HuH-7 (cell line): ENCODE measurements around the gene CMTM5.

Source experiments
- DNase-seq: peaks from one replicate; pipeline ENCODE4 v3.0.0; 2011; ENCODE audit warnings: low spot score

CMTM5 gene, protein sequence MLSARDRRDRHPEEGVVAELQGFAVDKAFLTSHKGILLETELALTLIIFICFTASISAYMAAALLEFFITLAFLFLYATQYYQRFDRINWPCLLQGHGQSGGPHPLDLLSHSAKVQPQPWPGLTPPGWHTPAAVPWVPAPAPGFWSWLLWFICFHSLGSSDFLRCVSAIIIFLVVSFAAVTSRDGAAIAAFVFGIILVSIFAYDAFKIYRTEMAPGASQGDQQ

DNA sequence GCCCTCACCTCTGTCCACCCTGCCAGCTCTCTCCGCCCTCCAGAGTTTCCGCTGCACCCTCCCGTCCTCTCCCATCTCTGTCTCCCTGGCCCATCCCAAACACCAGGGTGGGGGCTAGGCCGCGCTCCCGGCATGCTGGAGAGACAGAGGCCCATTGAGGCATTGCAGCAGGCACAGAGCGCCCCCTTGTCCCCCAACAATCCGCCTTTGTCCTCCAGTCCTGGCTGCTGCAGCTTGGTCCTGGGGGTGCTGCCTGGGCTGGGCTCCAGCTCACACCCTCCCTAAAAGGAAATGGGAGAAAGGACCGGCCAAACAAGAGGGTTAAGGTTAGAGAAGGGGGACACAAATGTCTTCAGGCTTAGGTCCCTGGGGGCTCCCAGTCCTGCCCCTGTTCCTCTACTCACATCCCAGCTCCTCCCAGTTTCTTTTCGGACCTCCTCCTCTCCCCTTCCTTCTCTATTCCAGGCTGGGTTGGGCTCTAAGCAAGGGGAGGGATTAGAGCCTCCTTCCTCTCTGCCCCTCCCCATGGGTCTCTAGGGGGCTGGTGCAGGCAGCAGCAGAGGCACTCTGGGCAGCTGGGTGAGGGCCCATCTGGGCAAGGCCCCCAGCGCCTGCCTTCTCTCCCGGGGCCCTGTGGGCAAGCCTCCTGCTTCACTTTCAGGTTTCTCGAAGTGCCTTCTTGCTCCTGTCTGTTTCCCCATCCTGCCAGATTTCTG lies at the start of gene CMTM5:
Gene CMTM5 (plus strand): TSS at position 565 of the 716 bp plus-strand sequence. CDS start 206 bp downstream, outside the sequence.
- no peak for DNase-seq

DNA sequence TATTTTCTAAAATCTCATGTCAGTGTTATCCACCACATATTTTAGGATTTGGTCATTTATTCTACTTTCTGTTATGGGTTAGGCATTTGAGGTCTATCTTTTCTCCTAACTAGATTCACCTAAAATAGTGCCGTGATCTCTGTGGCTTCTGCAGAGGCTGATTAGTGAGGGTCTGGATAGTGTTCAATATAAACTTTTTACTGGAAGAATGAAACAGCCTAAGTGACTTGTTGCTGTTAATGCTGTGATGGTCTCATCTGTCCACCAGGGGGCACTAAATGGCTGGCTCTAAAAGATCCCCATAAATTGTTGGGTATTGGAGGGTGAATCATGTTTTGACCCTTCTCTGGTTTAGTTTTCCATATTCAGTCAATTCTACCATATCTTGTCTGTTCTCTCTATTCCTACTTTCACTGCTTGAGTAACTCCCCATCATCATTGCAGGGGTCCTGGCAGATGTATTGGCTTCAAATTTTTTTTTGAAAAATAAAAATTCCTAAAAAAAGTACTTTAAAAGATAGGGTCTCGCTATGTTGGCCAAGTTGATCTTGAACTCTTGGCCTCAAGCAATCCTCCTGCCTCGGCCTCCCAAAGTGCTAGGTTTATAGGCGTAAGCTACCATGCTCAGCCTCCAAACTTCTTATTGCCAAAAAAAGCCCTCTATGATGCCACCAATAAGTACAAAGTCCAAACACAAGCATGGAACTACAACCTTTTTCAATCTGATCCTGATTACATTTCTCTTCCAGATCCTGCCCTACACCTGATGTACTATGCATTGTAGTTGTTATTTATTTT lies 48.7 kb upstream of the CMTM5 start:
- peak; percentile 83 for DNase-seq

GRCh38 chr14:23335623-23336022 lies 41.2 kb upstream of the CMTM5 start:
- DNase-seq, result no peak

DNA sequence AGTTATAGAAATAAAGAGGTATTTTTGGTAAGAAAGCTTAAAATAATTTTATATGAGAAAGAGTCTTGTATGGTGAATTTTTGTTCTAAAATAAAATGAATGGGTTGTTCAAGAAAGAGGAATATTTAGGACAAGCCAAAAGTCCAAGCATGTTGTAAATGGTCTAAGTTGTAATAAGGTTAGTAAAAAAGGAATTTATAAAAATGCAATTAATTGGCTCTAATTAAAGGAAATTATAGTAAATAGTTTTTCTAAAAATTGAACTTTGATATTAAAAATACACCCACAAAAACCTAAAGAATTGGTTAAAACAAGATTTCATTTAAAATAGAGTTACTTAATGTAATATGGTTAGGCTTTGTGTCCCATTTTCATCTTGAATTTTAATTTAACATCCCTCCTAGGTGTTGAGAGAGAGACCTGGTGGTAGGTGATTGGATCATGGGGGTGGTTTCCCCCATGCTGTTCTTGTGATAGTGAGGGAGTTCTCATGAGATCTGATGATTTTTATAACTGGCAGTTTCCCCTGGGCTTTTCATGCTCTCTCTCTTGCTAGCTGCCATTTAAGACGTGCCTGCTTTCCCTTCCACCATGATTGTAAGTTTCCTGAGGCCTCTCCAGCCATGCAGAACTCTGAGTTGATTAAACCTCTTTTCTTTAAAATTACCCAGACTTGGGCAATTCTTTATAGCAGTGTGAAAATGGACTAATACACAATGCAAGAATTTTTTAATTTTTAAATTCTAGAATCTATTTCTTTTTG lies 37.2 kb upstream of the CMTM5 start:
- no peak for DNase-seq

DNA sequence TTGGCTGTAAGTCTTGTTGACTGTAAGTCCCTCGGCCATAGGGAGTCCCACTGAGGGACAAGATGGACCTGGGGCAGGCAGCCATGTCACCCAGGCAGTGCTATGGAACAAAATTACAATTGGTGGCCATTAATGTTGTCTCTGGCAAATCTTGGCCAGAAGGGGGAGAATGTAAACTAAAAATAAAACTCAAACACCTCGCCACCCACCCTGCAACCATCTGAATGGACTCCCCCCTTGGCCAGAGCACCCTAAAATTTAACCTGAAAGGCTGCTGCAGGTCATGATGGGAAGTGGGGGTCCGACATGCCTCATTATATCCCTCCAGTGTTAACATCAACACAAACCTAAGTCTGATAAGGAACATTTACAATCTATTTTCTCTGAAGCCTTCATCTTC lies 32.4 kb upstream of the CMTM5 start:
- DNase-seq, result no peak

DNA sequence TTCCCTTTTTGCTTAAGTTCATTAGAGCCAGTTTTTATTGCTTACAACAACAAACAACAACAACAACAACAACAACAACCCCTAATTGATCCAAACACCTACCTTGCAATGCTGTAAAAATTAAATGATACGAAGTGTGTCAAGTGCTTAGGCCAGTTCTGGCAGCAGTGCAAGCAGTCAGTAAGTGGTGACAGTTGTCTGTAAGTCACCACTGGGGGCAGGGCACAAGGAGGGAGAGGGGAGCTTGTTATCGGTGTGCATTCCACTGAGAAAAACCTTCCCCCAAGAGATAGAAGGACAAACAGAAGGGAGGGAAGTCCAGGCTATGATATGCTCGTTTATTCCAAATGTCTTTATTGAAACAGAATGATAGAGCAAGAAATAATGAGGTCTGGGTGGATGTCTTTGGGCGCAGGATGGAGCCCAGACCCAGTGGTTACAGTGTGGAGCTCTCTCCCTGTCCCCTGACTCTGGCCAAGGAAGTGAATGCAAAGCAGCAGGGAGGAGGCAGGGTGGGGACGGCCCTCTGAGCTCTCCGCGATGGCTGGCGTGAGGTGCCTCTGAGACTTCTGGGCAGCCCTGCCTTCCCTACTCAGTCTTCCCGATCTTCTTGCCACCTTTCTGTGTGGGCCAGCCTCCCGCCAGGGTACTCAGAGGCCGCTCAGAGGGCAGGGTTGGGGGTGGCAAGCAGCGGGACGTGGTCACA lies 30.7 kb upstream of the CMTM5 start:
- DNase-seq, result no peak

DNA sequence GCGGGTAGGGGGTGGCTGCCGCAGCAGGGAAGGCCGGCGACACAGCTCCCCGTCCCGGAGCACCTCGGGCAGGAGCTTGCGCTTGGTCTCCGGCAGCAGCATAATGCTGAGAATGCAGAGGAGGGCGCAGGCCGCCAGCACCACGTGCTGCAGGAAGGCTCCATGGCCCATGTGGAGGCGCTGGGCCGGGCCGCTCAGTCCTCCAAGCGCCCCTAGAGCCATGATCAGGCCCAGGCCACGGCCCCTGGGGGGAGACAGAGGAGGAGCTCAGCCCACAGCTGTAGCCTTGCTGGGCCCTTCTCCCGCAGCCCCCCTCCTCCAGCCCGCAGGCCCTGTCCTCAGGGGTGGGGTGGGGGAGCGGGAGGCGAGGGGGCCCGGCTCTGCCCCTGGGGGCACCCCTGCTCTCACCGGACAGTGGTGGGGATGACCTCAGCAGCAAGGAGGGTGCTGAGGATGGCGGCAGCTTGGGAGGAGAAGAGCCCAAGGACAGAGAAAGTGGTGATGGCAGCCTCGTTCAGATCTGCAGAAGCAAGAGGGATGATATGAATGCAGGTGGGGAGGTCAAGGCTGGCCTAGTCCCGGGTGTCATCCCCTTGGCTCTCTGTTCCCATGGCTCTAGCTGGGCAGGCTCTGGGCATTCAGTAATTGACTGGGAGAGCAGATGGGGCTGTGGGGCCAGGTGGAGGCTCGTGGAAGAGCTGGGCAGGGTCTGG lies 30.0 kb upstream of the CMTM5 start:
- DNase-seq, result no peak

DNA sequence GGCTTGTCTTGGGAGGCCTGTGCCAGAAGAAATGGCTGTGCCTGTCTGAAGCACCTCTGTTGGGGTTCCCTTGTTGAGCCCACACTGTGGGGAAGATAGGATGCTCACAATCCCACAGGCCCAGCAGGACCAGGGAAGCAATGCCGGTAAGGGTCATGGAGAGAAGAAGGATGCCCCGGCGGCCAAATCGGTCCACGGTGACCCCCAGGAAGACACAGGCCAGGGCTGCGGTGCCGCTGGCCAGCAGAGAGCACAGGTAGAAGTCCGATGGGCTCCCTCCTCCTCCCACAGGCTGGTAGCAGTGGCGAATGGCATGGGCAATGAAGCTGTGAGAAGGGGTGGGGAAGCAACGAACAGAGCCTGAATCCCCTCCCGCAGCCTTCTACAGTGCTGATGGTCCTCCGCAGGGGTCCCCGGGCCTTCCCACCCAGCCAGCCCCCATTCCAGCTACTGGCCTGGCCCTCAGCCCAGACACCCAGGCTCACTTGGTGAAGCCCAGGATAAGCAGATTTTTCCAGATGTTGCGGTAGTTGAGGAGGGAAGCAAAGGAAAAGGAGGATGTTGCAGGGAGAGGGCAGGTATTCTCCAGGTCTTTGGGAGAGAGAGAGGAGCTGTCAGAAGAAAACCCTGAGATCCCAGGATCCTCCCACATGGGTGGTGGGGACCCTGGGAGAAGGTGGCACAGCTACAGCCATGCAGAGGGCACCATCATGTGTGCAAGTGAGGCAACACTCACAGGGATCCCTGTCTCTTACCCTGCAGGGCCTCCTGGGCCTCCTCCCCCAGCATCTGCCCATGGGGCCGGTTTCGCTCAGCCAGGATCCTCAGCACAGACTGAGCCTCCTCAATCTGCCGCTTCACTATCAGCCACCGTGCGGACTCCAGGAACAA lies 29.2 kb upstream of the CMTM5 start:
- no peak for DNase-seq

GRCh38 chr14:23348297-23348655 lies 28.6 kb upstream of the CMTM5 start:
- DNase-seq, result no peak

DNA sequence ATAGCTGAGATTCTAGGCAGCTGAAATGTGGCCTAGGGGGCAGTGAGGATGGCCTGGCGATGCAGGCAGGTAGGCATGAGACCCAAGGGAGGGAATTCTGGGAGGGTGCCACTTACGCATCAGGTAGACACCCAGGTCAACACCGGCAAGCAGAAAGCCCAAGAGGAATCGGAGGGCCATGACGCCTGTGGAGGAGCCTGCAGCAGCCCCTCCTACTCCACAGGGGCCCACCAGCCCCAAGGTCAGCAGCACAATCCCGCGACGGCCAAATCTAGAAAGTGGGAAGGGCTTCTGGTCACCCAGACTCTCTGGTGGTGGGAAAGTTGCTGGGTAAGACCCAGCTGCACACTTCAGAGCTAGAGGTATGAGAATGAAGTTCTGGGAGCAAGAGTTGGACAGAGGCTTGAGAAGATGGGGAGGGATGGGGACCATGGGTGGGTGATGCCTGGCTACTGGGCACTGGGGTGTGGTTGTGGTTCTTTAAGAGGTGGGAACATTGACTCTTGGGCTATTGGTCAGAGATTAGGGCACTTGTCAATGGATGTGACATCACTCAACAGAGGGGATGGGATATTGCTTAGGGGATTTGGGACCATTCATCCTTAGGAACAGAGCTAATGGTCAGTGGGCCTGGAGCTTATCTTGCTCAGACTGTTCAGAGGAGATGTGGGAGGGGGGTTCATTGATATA lies 27.5 kb upstream of the CMTM5 start:
- no peak for DNase-seq

DNA sequence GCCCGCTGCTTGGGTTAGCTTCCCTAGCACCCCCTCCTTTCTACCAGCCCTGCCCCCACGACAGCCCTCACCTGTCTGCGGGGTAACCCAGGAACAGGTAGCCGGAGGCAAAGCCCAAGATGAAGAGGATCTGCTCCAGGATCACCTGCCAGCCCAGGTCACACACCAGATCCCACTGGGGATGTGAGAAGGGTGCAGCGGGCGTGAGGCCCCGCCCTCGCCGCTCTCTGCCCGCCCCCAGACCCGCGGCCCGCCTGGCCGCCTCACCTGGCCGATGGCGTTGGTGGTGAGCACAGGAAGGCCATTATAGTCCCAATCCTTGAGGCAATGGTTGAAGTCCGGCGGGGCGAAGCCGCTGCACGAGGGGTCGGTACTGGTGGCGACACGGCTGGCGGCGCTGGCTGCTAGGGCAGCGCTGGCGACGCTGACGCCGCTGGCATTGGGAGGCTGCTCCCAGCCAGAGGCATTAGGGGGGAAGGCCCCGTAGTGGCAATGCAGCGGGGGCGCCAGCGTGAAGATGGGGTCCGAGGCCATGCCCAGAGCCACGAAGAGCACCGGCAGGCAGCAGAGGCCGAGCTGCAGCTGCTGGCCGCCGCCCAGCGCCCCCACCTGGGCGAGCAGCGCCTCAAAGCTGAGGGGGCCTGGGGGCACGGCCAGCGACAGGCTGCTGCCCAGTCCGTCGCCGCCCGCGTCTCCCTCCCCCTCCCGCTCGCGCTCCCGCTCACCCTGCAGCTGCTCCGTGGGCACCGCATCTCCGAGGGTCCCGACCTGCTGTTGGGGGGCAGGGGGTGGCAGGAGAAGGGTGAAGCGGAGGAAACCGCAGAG lies 25.0 kb upstream of the CMTM5 start:
- no peak for DNase-seq

DNA sequence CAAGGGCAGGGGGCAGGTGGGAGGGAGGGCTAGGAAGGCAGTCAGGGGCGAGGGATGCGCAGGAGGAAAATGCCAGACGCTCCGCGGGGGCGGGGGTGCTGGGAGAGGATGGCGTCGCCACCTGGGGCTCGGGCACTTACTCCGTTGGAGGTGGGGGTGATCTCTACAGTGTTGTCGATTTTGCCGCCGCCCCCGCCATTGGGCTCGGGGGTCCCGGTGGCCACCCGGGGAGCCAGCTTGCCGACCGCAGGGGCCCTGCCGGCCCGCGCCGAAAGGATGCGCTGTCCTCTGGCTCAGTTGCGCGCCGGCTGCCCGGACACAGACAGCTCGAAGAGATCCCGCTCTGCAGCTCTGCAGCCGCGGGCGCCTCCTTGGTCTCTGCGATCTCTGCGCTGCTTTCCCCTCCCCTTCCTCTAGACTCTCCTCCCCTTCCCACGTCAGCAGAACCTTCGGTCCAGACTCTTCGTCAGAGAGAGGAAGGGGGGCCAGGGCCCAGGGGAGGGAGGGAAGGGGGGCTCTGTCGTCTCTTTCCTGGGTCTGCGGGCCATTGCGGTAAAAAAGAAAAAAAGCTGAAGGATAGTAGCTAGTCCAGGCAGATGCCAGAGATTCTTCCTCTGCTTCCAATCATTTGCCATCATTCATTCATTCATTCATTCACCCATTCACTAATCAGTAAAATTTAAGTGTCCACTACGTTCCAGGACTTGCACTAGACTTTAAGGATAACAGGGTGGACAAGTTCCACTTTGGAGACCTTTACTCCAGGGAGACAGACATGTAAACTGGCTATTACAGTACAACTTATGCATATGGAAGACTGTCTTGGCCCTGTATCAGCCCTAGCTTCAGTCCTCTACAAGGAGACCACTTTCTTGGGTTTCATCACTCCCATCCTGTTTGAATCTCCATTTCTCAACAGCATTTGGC lies 24.1 kb upstream of the CMTM5 start, which contains the start of gene SLC22A17:
Gene SLC22A17 (minus strand): TSS at position 382 of the 927 bp plus-strand sequence.
- no peak for DNase-seq

DNA sequence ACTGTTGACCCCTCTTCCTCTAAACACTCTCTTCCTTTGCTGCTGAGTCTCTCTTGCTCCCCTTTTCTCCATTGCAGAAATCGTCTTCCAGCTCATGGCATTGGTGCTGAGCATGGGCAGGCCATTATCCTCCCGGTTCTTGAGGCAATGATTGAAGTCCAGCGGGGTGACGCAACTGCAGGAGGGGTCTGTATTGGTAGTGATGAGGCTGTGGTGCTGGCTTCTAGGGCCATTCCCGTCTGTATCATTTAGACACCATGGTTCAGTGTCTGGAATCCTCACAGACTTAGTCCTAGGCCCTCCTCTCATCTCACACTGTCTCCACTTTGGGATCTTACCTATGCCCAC lies 23.4 kb upstream of the CMTM5 start:
- DNase-seq, result no peak

- no peak for DNase-seq
These were observed 21.9 kb upstream of the CMTM5 start for GRCh38 chr14:23354990-23355389.

- DNase-seq, result no peak
These were observed 20.9 kb upstream of the CMTM5 start for GRCh38 chr14:23355871-23356435.

- DNase-seq, result no peak
These were observed 20.2 kb upstream of the CMTM5 start for GRCh38 chr14:23356662-23357061.

- DNase-seq, result no peak
These were observed 19.6 kb upstream of the CMTM5 start for GRCh38 chr14:23357261-23357660.
